H1 (cell line): ENCODE measurements around the gene NTRK2. TPM values are rescaled to one million over a fixed set of nuclear protein-coding genes. Genes with fewer than 3 reads are reported as not detected.

Experiments
- CTCF ChIA-PET: fragments of 300-600 bp; sonication (Branson Sonifier 250); formaldehyde crosslinking; loops from one replicate; lab custom pipeline; 2021; ENCODE audit not compliant: partially characterized antibody; lab: Charles Lee
- POLR2A ChIA-PET: fragments of 300-600 bp; sonication (Branson Sonifier 250); formaldehyde crosslinking; loops from one replicate; lab custom pipeline; 2021; ENCODE audit warnings: inconsistent platforms; ENCODE audit not compliant: partially characterized antibody; lab: Charles Lee
- DNase-seq, 2 experiments: peaks; one replicate each; pipeline versions ENCODE4 v3.0.0 to v3.0.0-alpha.2; 2010 to 2022; ENCODE audit warnings: low spot score in 2 of 2, low read depth in 1 of 2, mixed read lengths in 1 of 2
- FAIRE-seq: peaks from 2 replicates; lab custom pipeline; 2011; peaks lifted over from hg19 to GRCh38; lab: Jason Lieb, UNC
- H2AFZ ChIP-seq: 2 replicates; pipeline ENCODE4 v1.8.1; 2012; ENCODE audit warnings: low read length, inconsistent platforms
- H2AK5ac ChIP-seq: 2 replicates; pipeline ENCODE4 v1.6.1; 2013; ENCODE audit warnings: low read depth, low read length
- H2BK120ac ChIP-seq: replicated peaks from 2 replicates; pipeline ENCODE3; 2013; ENCODE audit warnings: low read depth, low read length, inconsistent platforms
- H2BK12ac ChIP-seq: 2 replicates; pipeline ENCODE4 v1.6.1; 2013; ENCODE audit warnings: low read depth, low read length
- H2BK15ac ChIP-seq: 2 replicates; pipeline ENCODE4 v1.6.1; 2013; ENCODE audit warnings: low read length
- H2BK20ac ChIP-seq: 2 replicates; pipeline ENCODE4 v1.6.1; 2013; ENCODE audit warnings: low read length
- H2BK5ac ChIP-seq: 2 replicates; pipeline ENCODE4 v1.6.1; 2013; ENCODE audit warnings: low read depth, low read length
- H3K14ac ChIP-seq: 2 replicates; pipeline ENCODE4 v1.6.1; 2013; ENCODE audit warnings: inconsistent platforms; ENCODE audit not compliant: insufficient read length
- H3K18ac ChIP-seq: 2 replicates; pipeline ENCODE4 v1.6.1; 2013; ENCODE audit warnings: low read length; ENCODE audit errors: extremely low read depth
- H3K23ac ChIP-seq: 2 replicates; pipeline ENCODE4 v1.6.1; 2013; ENCODE audit warnings: inconsistent platforms; ENCODE audit not compliant: insufficient read length
- H3K23me2 ChIP-seq: 2 replicates; pipeline ENCODE4 v1.6.1; 2013; ENCODE audit warnings: low read depth, low read length
- H3K27ac ChIP-seq: 2 replicates; pipeline ENCODE4 v1.6.1; 2011; ENCODE audit warnings: low read depth, low read length, inconsistent platforms
- H3K27me3 ChIP-seq, 4 experiments: replicated peaks in 1 of 4; 1 replicate in 1 of 4; 2 replicates in 3 of 4; pipeline versions ENCODE4 v1.6.1 to v1.8.1; 2011 to 2013; ENCODE audit warnings: low read length in 3 of 4, mild to moderate bottlenecking in 3 of 4, inconsistent platforms in 2 of 4, mixed read lengths in 2 of 4, moderate library complexity in 1 of 4; ENCODE audit not compliant: control insufficient read depth in 3 of 4, insufficient read depth in 3 of 4; ENCODE audit errors: extremely low read depth in 1 of 4
- H3K36me3 ChIP-seq, 4 experiments: 2 replicates each; pipeline versions ENCODE4 v1.6.1 to v1.8.1; 2011 to 2013; ENCODE audit warnings: mild to moderate bottlenecking in 4 of 4, low read length in 3 of 4, moderate library complexity in 2 of 4, control low read depth in 1 of 4, inconsistent platforms in 1 of 4; ENCODE audit not compliant: insufficient read depth in 4 of 4, control insufficient read depth in 2 of 4
- H3K4ac ChIP-seq: replicated peaks from 2 replicates; pipeline ENCODE3; 2013; ENCODE audit warnings: low read length, low read depth, mixed read lengths, inconsistent platforms; ENCODE audit not compliant: insufficient read length
- H3K4me1 ChIP-seq, 4 experiments: replicated peaks in 1 of 4; 1 replicate in 1 of 4; 2 replicates in 3 of 4; pipeline versions ENCODE4 v1.6.1 to v1.8.1; 2011 to 2013; ENCODE audit warnings: low read length in 3 of 4, inconsistent platforms in 2 of 4, mixed read lengths in 1 of 4; ENCODE audit not compliant: insufficient read depth in 4 of 4, control insufficient read depth in 3 of 4
- H3K4me2 ChIP-seq, 2 experiments: 2 replicates each; pipeline versions ENCODE4 v1.6.1 to v1.8.1; 2011 to 2013; ENCODE audit warnings: low read depth in 2 of 2, low read length in 2 of 2, control low read depth in 1 of 2, inconsistent platforms in 1 of 2, mild to moderate bottlenecking in 1 of 2; ENCODE audit not compliant: insufficient read depth in 1 of 2
- H3K4me3 ChIP-seq, 4 experiments: fragments of 200-600, 300-600 bp in 1 of 4; sonication (generic), shearing (Covaris generic), sonication (Bioruptor Twin) in 1 of 4; 2 replicates each; pipeline versions ENCODE4 v1.5.1 to v1.8.1; 2011 to 2016; ENCODE audit warnings: low read length in 4 of 4, low read depth in 3 of 4, control low read depth in 2 of 4, inconsistent platforms in 2 of 4, mild to moderate bottlenecking in 2 of 4, mixed read lengths in 1 of 4, moderate library complexity in 1 of 4; ENCODE audit not compliant: insufficient read depth in 2 of 4; ENCODE audit errors: extremely low read depth in 1 of 4
- H3K56ac ChIP-seq: replicated peaks from 2 replicates; pipeline ENCODE3; 2013; ENCODE audit warnings: low read depth, mild to moderate bottlenecking, mixed read lengths, low read length, inconsistent platforms; ENCODE audit not compliant: insufficient read length
- H3K79me1 ChIP-seq: 2 replicates; pipeline ENCODE4 v1.6.1; 2013; ENCODE audit warnings: low read depth, low read length, control low read depth
- H3K79me2 ChIP-seq, 2 experiments: 2 replicates each; pipeline versions ENCODE4 v1.6.1 to v1.8.1; 2012 to 2013; ENCODE audit warnings: low read length in 2 of 2, mild to moderate bottlenecking in 2 of 2, inconsistent platforms in 1 of 2; ENCODE audit not compliant: insufficient read depth in 2 of 2, control insufficient read depth in 1 of 2
- H3K9ac ChIP-seq, 4 experiments: replicated peaks in 1 of 4; 1 replicate in 1 of 4; 2 replicates in 3 of 4; pipeline versions ENCODE4 v1.6.1 to v1.8.1; 2011 to 2013; ENCODE audit warnings: low read depth in 3 of 4, low read length in 3 of 4, control low read depth in 2 of 4, mild to moderate bottlenecking in 2 of 4, moderate library complexity in 2 of 4, inconsistent platforms in 1 of 4; ENCODE audit errors: extremely low read depth in 1 of 4
- H3K9me3 ChIP-seq, 2 experiments: 2 replicates each; pipeline versions ENCODE4 v1.6.1 to v1.8.1; 2012 to 2013; ENCODE audit warnings: mild to moderate bottlenecking in 2 of 2, moderate library complexity in 2 of 2, control low read depth in 1 of 2, inconsistent platforms in 1 of 2, low read depth in 1 of 2, low read length in 1 of 2, mixed read lengths in 1 of 2; ENCODE audit not compliant: insufficient read depth in 2 of 2
- H4K20me1 ChIP-seq, 2 experiments: replicated peaks in 1 of 2; 2 replicates each; pipeline versions ENCODE3 to v1.8.1; 2011 to 2013; ENCODE audit warnings: inconsistent platforms in 2 of 2, low read length in 2 of 2, mild to moderate bottlenecking in 1 of 2; ENCODE audit not compliant: insufficient read depth in 2 of 2, control insufficient read depth in 1 of 2
- H4K5ac ChIP-seq: 2 replicates; pipeline ENCODE4 v1.6.1; 2013; ENCODE audit warnings: low read length, low read depth, mixed read lengths, inconsistent platforms; ENCODE audit not compliant: insufficient read length
- H4K8ac ChIP-seq: 2 replicates; pipeline ENCODE4 v1.8.0; 2013; ENCODE audit warnings: mild to moderate bottlenecking, moderate library complexity, low read length, inconsistent platforms; ENCODE audit not compliant: insufficient read depth; ENCODE audit errors: extremely low read depth
- H4K91ac ChIP-seq: replicated peaks from 2 replicates; pipeline ENCODE3; 2013; ENCODE audit warnings: low read length, mixed read lengths, inconsistent platforms; ENCODE audit not compliant: insufficient read length
- ATF3 ChIP-seq: IDR thresholded peaks from 2 replicates; pipeline ENCODE4 v1.6.1; 2011; ENCODE audit warnings: low read depth, mild to moderate bottlenecking, low read length; ENCODE audit not compliant: insufficient read depth
- BRCA1 ChIP-seq: IDR thresholded peaks from 2 replicates; pipeline ENCODE4 v1.6.1; 2012; ENCODE audit warnings: low read depth, low read length, improper control_type of control experiment
- CHD2 ChIP-seq: IDR thresholded peaks from 2 replicates; pipeline ENCODE4 v1.6.1; 2012; ENCODE audit warnings: low read length, improper control_type of control experiment
- EP300 ChIP-seq, 2 experiments: IDR thresholded peaks; 1 replicate in 1 of 2; 2 replicates in 1 of 2; pipeline ENCODE4 v1.6.1; 2011 to 2012; ENCODE audit warnings: low read depth in 2 of 2, low read length in 2 of 2, mild to moderate bottlenecking in 2 of 2, borderline replicate concordance in 1 of 2, inconsistent platforms in 1 of 2, moderate library complexity in 1 of 2
- GTF2F1 ChIP-seq: IDR thresholded peaks from 2 replicates; pipeline ENCODE4 v1.6.1; 2012; ENCODE audit warnings: low read depth, low read length, improper control_type of control experiment, borderline replicate concordance
- KDM1A ChIP-seq: fragments of 200-600, 300-600 bp; sonication (generic); IDR thresholded peaks from 2 replicates; pipeline ENCODE4 v1.7.1; 2016; ENCODE audit warnings: mild to moderate bottlenecking, low read length, borderline replicate concordance
- POLR2A ChIP-seq, 2 experiments: IDR thresholded peaks; 1 replicate in 1 of 2; 2 replicates in 1 of 2; pipeline ENCODE4 v1.6.1; 2011; ENCODE audit warnings: low read depth in 2 of 2, low read length in 2 of 2, mild to moderate bottlenecking in 2 of 2; ENCODE audit errors: control extremely low read depth in 1 of 2
- POLR2AphosphoS5 ChIP-seq: IDR thresholded peaks from 2 replicates; pipeline ENCODE4 v1.6.1; 2011; ENCODE audit warnings: low read depth, low read length
- RFX5 ChIP-seq: IDR thresholded peaks from 2 replicates; pipeline ENCODE4 v1.6.1; 2011; ENCODE audit warnings: low read depth, low read length, improper control_type of control experiment, borderline replicate concordance
- SP4 ChIP-seq: IDR thresholded peaks from 2 replicates; pipeline ENCODE4 v1.6.1; 2012; ENCODE audit warnings: low read length, inconsistent platforms
- TAF7 ChIP-seq: optimal IDR thresholded peaks from 2 replicates; pipeline ENCODE3; 2011; ENCODE audit warnings: low read depth, mild to moderate bottlenecking, inconsistent platforms, low read length, moderate library complexity, borderline replicate concordance
- TCF12 ChIP-seq: IDR thresholded peaks from 2 replicates; pipeline ENCODE4 v1.6.1; 2011; ENCODE audit warnings: low read depth, mild to moderate bottlenecking, low read length
- TEAD4 ChIP-seq: IDR thresholded peaks from 2 replicates; pipeline ENCODE4 v1.6.1; 2012; ENCODE audit warnings: low read depth, low read length, inconsistent platforms, mixed read lengths
- WGBS, 2 experiments: shearing (Covaris generic) in 1 of 2; methylation state at CpG; one replicate each; pipeline versions ENCODE4 v1.1.6 to v1.1.7; 2013 to 2015; ENCODE audit warnings: low lambda C conversion rate in 2 of 2, mixed read lengths in 2 of 2, inconsistent platforms in 1 of 2, low coverage in 1 of 2, missing lambda C conversion rate in 1 of 2; ENCODE audit not compliant: insufficient replicate concordance in 2 of 2, insufficient coverage in 1 of 2, insufficient read length in 1 of 2; ENCODE audit errors: extremely low coverage in 1 of 2, missing lambda C conversion rate in 1 of 2; 5-methylcytosine and 5-hydroxymethylcytosine counted together
- polyA plus RNA-seq, 7 experiments: library from polyadenylated mRNA; depleted of rRNA in 3 of 7; stranded (reverse) in 5 of 7; unstranded in 2 of 7; fragments of >200 nt in 5 of 7; fragments of 200-250 nt in 2 of 7; gene quantifications; 1 replicate in 5 of 7; 2 replicates in 1 of 7; 4 replicates in 1 of 7; pipeline versions ENCODE4 v1.2.1 to v1.2.3, GENCODE V29; 2011 to 2013; ENCODE audit warnings: missing spikeins in 2 of 7, mixed read lengths in 2 of 7
- total RNA-seq: library from RNA; stranded (reverse); fragmentation: NEBNext Ultra II Directional; extraction: Animal tissue kit (Norgen Biotek cat#: 25700); gene quantifications from 2 replicates; pipeline ENCODE4 v1.2.1, GENCODE V29; 2021
- TF ChIP-seq, protein P1 (sequence below): IDR thresholded peaks from 2 replicates; pipeline ENCODE4 v1.6.1; 2011; ENCODE audit warnings: low read length, improper control_type of control experiment

The NTRK2 gene
- total and polyA plus RNA-seq, 2 of the 8 experiments (the other 6 are each of a cell fraction or from before 2014, with no cell fraction given): 0.03 to 0.04 TPM

- no peak overlapping the region for H3K4me2 ChIP-seq
- H2BK12ac ChIP-seq: no peak overlapping the region
- H3K14ac ChIP-seq: no peak overlapping the region
- H3K79me1 ChIP-seq: no peaks in the 10 kb centered on the region
- H3K23ac ChIP-seq: no peak overlapping the region
- no peaks in the 10 kb centered on the region for H4K20me1 ChIP-seq
- H3K4me3 ChIP-seq: no peak overlapping the region
- H3K4ac ChIP-seq: no peak overlapping the region
- H2BK5ac ChIP-seq: no peak overlapping the region
- no peaks in the 10 kb centered on the region for H3K36me3 ChIP-seq
- no peaks in the 10 kb centered on the region for H3K23me2 ChIP-seq
- H4K5ac ChIP-seq: no peak overlapping the region
- FAIRE-seq (no peak), DNase-seq (no peak)
- H3K27ac ChIP-seq: no peak overlapping the region
- POLR2A ChIA-PET: no interaction called here
- no peak overlapping the region for H2BK15ac ChIP-seq
- H3K27me3 ChIP-seq: no peaks in the 10 kb centered on the region
- no peak overlapping the region for H3K18ac ChIP-seq
- no peak overlapping the region for H3K9ac ChIP-seq
- no peak overlapping the region for H3K56ac ChIP-seq
- no peak overlapping the region for H2AFZ ChIP-seq
- H3K4me1 ChIP-seq: peaks cover 0 to 11% (median 2%) of the 10 kb centered on the region in 4 experiments; a peak in 3 of 7 replicates
- no peak overlapping the region for H2BK20ac ChIP-seq
- H4K8ac ChIP-seq: no peak overlapping the region
- H3K79me2 ChIP-seq: no peaks in the 10 kb centered on the region
- H2BK120ac ChIP-seq: no peak overlapping the region
- CTCF ChIA-PET: interaction anchor here (1.3 kb wide), 1 partner anchor 15 kb away, joined by 7 read pairs; no protein-coding TSS in a partner anchor
- 91% methylated on average over 6 of the region's 6 CpGs; no CpG with 5 or more reads in 1 of the 2 experiments for WGBS, 2 experiments
- H2AK5ac ChIP-seq: no peak overlapping the region
- no peak overlapping the region for H4K91ac ChIP-seq
- H3K9me3 ChIP-seq: no peaks in the 10 kb centered on the region
- TF ChIP-seq POLR2A (IDR thresholded peaks at IDR 0.05; ENCODE audit: control extremely low read depth in 1 of 2, low read depth in 2 of 2, low read length in 2 of 2) (no peak), POLR2AphosphoS5 (no peak), EP300 (IDR thresholded peaks at IDR 0.05; ENCODE audit: borderline replicate concordance in 1 of 2, low read depth in 2 of 2, low read length in 2 of 2) (no peak), GTF2F1 (no peak), CHD2 (no peak), SP4 (no peak), RFX5 (no peak), TCF12 (no peak), TAF7 (no peak), ATF3 (no peak), BRCA1 (no peak), TEAD4 (no peak), KDM1A (no peak)
- TF ChIP-seq, protein P1, sequence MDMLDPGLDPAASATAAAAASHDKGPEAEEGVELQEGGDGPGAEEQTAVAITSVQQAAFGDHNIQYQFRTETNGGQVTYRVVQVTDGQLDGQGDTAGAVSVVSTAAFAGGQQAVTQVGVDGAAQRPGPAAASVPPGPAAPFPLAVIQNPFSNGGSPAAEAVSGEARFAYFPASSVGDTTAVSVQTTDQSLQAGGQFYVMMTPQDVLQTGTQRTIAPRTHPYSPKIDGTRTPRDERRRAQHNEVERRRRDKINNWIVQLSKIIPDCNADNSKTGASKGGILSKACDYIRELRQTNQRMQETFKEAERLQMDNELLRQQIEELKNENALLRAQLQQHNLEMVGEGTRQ: no peak
Observed at GRCh38 chr9:84711936-84712335, 42.4 kb downstream of the NTRK2 start.
